Motor neuron (in vitro differentiated cells): ENCODE measurements around the gene ZBED4. TPM values are rescaled to one million over a fixed set of nuclear protein-coding genes. Genes with fewer than 3 reads are reported as not detected.

Experiments
- ATAC-seq, 8 experiments: fragments of 200-7000 bp; cut with Tn5 transposase; replicated peaks in 6 of 8; 2 replicates each; pipeline ENCODE4 v1.8.0; 2021; ENCODE audit warnings: mild to moderate bottlenecking in 8 of 8, moderate library complexity in 8 of 8
- H3K27ac ChIP-seq, 2 donors: fragments of 250-450 bp; sonication (Bioruptor Pico); 2 replicates each; pipeline ENCODE4 v1.9.0; 2021; ENCODE audit warnings: antibody characterized with exemption in 2 of 2, mild to moderate bottlenecking in 2 of 2, moderate library complexity in 1 of 2
- H3K4me1 ChIP-seq, 2 donors: fragments of 250-450 bp; sonication (Bioruptor Pico); replicated peaks in 1 of 2; 2 replicates each; pipeline ENCODE4 v1.6.1; 2021; ENCODE audit warnings: antibody characterized with exemption in 2 of 2, mild to moderate bottlenecking in 2 of 2, moderate library complexity in 1 of 2
- H3K4me3 ChIP-seq, 5 donors: fragments of 250-450 bp; sonication (Bioruptor Pico); 2 replicates each; pipeline ENCODE4 v1.9.0; 2021; ENCODE audit warnings: antibody characterized with exemption in 5 of 5, mild to moderate bottlenecking in 5 of 5, moderate library complexity in 4 of 5
- WGBS, 10 experiments: fragments of 450-650 bp; shearing (Covaris generic); methylation state at CpG; one replicate each; pipeline ENCODE4 v1.0.0; 2022; 5-methylcytosine and 5-hydroxymethylcytosine counted together
- in situ Hi-C, 9 experiments: fragments of 400-800 bp; cut with MboI; loops; one replicate each; pipeline ENCODE4 v1.15.0; 2021; ENCODE audit warnings: low sequenced_read_pairs in 9 of 9, low pct_unique_long_range_greater_than_20kb in 2 of 9; ENCODE audit not compliant: unreplicated experiment in 9 of 9
- total RNA-seq, 8 experiments: library from RNA; unstranded; fragments of 300-600 nt; gene quantifications; 2 replicates each; pipeline versions ENCODE4 v1.2.3 to v1.2.4, GENCODE V29; 2022

Gene ZBED4
- total RNA-seq, 8 experiments from 2014 or later: 5.9 to 31.4 (median 16.9) TPM

DNA sequence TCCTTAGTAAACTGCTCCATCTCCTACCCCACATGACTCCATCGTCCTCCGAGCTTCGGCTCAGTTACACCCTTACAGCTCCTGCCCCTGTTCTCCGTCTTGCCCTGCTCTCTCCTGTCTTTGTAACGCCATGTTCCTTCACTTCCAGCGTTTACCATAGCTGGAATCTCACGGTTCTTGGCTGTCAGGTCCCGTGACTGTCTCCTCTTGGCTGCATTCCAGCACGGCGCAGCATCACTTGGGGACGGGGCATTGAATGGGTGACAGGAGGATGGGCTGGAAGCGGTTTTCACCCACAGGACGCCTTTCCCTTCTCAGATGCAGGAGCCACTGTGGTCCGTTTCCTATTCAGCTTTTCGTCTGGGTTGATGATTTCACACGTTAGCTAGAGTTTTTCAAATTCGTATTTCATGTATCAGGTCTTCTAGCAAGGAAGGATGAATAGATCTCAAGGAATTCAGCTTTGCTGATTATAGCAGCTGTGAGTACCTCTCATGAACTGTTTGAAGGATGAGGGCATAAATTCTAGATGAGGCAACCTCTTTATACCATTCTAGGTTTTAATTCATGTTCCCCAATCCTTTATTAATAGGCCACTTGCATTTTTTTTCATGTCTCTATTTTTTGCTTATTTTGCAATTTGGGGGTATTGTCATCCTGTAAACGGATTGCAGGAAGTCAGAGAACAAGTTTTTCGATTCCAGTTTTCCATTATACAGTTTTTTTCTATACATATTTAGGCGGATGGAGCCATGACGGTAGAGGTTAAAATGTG lies 29.1 kb downstream of the ZBED4 start:
- H3K4me3 ChIP-seq: no peak overlapping the region
- H3K27ac ChIP-seq: no peak overlapping the region
- 77 to 92% (median 86%) methylated on average over 5 to 15 of the region's 21 CpGs for WGBS, 10 experiments
- no peak for ATAC-seq
- no peaks in the 10 kb centered on the region for H3K4me1 ChIP-seq
- in situ Hi-C loops: no loop called here

DNA sequence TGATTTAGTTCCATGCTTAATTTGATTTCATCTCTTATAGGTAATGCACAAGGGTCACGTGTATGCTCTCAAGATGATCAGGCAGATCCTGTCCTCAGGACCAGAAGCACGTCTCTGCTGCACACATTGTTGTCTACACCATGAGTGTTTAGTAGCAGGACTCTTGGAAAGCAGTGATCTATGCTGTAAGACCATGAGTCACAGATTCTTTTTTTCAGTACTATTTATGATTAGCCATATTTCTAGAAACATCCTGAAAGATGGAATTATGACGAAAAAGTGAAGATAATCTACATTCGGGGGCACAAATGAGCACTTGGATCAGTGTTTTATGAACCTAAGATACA lies 29.6 kb downstream of the ZBED4 start:
- no peak for ATAC-seq
- Histone ChIP-seq H3K4me1 (no peaks in the 10 kb centered on the region), H3K4me3 (no peak overlapping the region), H3K27ac (no peak overlapping the region)
- in situ Hi-C loops: no loop called here
- WGBS, 10 experiments: 87 to 100% (median 95%) methylated on average over 1 to 4 of the region's 4 CpGs

DNA sequence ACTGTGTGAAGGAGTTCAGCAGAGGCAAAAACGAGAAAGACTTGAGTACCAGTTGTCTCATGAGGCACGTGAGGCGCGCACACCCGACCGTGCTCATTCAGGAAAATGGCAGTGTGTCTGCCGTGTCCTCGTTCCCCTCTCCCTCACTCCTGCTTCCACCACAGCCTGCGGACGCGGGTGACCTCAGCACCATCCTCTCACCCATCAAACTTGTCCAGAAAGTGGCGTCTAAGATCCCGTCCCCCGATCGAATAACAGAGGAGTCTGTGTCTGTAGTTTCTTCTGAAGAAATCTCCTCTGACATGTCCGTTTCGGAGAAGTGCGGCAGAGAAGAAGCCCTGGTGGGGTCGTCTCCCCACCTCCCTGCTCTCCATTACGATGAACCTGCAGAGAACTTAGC lies 30.4 kb downstream of the ZBED4 start:
- in situ Hi-C loops: no loop called here
- ATAC-seq: no peak
- 67 to 100% (median 96%) methylated on average over 1 to 18 of the region's 20 CpGs; no CpG with 5 or more reads in 1 of the 10 experiments for WGBS, 10 experiments
- H3K4me1 ChIP-seq: no peaks in the 10 kb centered on the region
- no peak overlapping the region for H3K4me3 ChIP-seq
- H3K27ac ChIP-seq: no peak overlapping the region

DNA sequence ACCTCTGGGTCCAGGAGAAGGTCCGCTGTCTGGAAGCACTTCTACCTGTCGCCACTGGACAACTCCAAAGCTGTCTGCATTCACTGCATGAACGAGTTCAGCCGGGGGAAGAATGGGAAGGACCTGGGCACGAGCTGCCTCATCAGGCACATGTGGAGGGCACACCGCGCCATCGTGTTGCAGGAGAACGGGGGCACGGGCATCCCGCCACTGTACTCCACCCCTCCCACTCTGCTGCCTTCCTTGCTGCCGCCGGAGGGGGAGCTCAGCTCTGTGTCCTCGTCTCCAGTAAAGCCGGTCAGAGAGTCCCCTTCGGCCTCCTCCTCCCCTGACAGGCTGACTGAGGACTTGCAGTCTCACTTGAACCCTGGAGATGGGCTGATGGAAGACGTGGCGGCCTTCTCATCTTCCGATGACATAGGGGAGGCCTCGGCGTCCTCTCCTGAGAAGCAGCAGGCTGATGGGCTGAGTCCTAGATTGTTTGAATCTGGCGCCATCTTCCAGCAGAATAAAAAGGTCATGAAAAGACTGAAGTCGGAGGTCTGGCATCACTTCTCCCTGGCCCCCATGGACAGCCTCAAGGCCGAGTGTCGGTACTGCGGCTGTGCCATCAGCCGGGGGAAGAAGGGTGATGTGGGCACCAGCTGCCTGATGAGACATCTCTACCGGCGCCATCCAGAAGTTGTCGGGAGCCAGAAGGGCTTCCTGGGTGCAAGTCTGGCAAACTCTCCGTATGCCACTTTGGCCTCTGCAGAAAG lies 31.0 kb downstream of the ZBED4 start:
- H3K27ac ChIP-seq: no peak overlapping the region
- H3K4me3 ChIP-seq: no peak overlapping the region
- 80 to 100% (median 92%) methylated on average over 1 to 22 of the region's 31 CpGs; no CpG with 5 or more reads in 2 of the 10 experiments for WGBS, 10 experiments
- no peak for ATAC-seq
- no peaks in the 10 kb centered on the region for H3K4me1 ChIP-seq
- in situ Hi-C loops: no loop called here

DNA sequence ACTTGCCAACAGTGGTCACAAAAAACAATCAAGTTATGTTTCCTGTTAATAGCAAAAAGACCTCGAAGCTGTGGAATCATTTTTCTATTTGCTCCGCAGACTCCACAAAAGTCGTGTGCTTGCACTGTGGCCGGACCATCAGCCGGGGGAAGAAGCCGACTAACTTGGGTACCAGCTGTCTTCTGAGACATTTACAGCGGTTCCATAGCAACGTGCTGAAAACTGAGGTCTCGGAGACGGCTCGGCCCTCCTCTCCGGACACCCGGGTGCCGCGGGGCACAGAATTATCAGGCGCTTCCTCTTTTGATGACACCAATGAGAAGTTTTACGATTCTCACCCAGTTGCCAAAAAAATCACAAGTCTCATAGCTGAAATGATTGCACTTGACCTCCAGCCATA lies 31.6 kb downstream of the ZBED4 start:
- ATAC-seq: no peak

DNA sequence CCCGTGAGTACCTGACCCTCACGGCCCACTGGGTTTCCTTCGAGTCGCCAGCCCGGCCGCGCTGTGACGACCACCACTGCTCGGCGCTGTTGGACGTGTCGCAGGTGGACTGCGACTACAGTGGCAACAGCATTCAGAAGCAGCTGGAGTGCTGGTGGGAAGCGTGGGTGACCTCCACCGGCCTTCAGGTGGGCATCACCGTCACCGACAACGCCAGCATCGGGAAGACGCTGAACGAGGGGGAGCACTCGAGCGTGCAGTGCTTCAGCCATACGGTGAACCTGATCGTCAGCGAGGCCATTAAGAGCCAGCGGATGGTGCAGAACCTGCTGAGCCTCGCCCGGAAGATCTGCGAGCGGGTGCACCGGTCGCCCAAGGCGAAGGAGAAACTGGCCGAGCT lies 32.2 kb downstream of the ZBED4 start:
- WGBS, 10 experiments: 89 to 100% (median 97%) methylated on average over 1 to 9 of the region's 35 CpGs; no CpG with 5 or more reads in 6 of the 10 experiments
- in situ Hi-C loops: no loop called here
- Histone ChIP-seq H3K4me1 (no peaks in the 10 kb centered on the region), H3K4me3 (no peak overlapping the region), H3K27ac (no peak overlapping the region)
- no peak for ATAC-seq

More for the DNA sequence above, 31.6 kb downstream of the ZBED4 start:
- in situ Hi-C loops: no loop called here
- Histone ChIP-seq H3K4me3 (no peak overlapping the region), H3K27ac (no peak overlapping the region), H3K4me1 (no peaks in the 10 kb centered on the region)
- 95 to 100% (median 99%) methylated on average over 3 to 13 of the region's 17 CpGs; no CpG with 5 or more reads in 2 of the 10 experiments for WGBS, 10 experiments

DNA sequence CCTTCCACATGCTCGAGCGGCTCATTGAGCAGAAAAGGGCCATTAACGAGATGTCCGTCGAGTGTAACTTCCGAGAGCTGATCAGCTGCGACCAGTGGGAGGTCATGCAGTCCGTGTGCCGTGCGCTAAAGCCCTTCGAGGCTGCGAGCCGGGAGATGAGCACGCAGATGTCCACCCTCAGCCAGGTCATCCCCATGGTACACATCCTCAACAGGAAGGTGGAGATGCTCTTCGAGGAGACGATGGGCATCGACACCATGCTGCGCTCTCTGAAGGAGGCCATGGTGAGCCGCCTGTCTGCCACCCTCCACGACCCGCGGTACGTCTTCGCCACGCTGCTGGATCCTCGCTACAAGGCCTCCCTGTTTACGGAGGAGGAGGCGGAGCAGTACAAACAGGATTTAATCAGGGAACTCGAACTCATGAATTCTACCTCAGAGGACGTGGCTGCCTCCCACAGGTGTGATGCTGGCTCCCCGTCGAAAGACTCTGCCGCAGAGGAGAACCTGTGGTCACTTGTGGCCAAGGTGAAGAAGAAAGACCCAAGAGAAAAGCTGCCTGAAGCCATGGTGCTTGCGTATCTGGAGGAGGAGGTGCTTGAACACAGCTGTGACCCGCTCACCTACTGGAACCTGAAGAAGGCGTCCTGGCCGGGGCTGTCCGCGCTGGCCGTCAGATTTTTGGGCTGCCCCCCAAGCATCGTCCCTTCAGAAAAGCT lies 32.9 kb downstream of the ZBED4 start:
- no peak overlapping the region for H3K27ac ChIP-seq
- 94 to 100% (median 100%) methylated on average over 1 to 24 of the region's 41 CpGs for WGBS, 10 experiments
- no peak for ATAC-seq
- in situ Hi-C loops: no loop called here
- H3K4me3 ChIP-seq: no peak overlapping the region
- H3K4me1 ChIP-seq: no peaks in the 10 kb centered on the region

DNA sequence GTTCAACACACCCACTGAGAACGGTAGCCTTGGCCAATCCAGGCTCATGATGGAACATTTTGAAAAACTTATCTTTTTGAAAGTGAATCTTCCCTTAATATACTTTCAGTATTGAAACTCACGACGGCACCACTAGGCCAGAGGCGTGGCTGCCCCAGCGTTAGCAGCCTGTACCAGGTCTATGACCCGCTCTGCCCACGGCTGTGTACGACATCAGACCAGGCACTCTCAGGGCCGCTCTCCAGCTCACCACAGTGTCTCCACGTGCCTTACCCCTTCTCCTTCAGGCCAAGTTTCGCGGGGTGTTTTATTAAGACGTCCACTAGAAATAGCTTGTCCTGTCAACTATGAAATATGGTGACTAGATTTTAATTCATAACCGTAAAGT lies 33.4 kb downstream of the ZBED4 start:
- 91 to 100% (median 98%) methylated on average over 1 to 11 of the region's 14 CpGs; no CpG with 5 or more reads in 1 of the 10 experiments for WGBS, 10 experiments
- Histone ChIP-seq H3K4me1 (no peaks in the 10 kb centered on the region), H3K4me3 (no peak overlapping the region), H3K27ac (no peak overlapping the region)
- in situ Hi-C loops: no loop called here
- no peak for ATAC-seq

DNA sequence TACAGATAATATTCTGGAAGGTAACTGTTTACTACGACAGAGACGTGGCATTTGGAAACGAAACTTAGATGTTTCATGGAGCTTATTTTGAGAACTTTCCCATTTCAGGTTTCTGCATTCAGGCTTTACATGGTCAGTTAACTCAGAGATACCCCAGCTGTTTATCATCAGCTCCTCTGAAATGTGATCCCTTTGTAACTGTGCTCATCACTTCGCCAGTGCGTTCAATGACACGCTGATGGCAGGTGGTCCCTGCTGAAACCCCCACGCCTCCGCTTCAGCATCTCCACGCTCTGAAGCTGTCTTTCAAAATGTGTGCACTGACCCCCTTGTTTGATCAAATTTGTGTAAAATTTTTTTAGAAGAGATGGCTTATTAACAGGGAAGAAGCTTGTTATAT lies 34.1 kb downstream of the ZBED4 start:
- no peaks in the 10 kb centered on the region for H3K4me1 ChIP-seq
- 87 to 100% (median 100%) methylated on average over 1 to 9 of the region's 9 CpGs; no CpG with 5 or more reads in 2 of the 10 experiments for WGBS, 10 experiments
- H3K4me3 ChIP-seq: no peak overlapping the region
- in situ Hi-C loops: no loop called here
- no peak for ATAC-seq
- H3K27ac ChIP-seq: no peak overlapping the region

DNA sequence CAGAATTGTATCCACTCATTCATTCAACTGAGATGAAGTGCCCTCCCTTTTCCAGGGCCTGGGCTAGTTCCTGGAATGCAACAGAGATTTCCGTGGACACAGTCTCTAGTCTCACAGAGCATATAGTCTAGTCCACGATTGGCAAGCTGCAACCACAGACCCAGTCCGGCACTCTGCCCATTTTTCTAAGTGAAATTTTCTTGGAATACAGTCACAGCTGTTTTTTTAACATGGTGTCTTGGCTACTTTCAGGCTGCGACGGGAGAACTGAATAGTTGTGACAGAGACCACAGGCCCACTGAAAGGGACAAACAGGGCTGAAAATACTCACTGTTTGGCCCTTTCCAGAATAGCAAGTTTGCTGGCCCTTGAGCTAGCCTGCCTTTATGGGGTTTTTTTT lies 35.4 kb downstream of the ZBED4 start:
- no peak overlapping the region for H3K4me3 ChIP-seq
- no peak for ATAC-seq
- no peak overlapping the region for H3K27ac ChIP-seq
- 80 to 100% (median 94%) methylated on average over 3 to 5 of the region's 5 CpGs; no CpG with 5 or more reads in 2 of the 10 experiments for WGBS, 10 experiments
- H3K4me1 ChIP-seq: no peaks in the 10 kb centered on the region
- in situ Hi-C loops: no loop called here

DNA sequence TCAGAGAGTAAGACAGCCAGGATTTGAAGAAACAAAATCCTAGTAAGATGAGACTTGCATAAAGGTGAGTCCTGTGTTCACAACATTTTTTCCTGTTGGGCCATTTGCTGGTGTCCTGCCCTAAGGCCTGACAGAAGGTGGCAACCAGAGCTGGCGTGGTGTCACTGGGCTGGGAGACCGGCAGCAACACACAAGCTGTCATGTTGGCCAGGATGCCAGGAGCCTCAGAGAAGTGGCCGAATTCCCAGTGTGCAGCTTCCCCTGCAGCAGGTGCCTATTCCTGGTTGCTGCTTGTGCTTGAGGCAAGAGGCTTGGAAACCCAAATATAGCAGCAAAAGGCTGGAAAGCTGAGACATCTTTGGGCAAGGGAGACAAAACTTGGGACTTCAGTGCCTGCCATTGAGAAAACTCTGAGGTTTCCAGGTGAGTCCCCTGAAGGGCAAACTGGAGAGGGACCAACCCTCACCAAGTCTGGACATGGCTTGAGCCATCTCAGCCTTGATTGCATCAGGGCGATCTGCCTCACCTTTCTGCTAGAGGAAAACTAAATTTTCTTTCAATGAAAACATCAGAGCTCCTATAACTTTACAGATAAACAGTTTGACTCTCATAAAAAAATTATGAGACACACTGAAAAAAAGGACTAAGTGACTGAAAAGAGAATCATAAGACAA lies 38.7 kb downstream of the ZBED4 start:
- H3K27ac ChIP-seq: no peak overlapping the region
- in situ Hi-C loops: no loop called here
- no peak for ATAC-seq
- 82 to 100% (median 100%) methylated on average over 1 to 4 of the region's 4 CpGs; no CpG with 5 or more reads in 1 of the 10 experiments for WGBS, 10 experiments
- H3K4me1 ChIP-seq: no peaks in the 10 kb centered on the region
- H3K4me3 ChIP-seq: no peak overlapping the region

DNA sequence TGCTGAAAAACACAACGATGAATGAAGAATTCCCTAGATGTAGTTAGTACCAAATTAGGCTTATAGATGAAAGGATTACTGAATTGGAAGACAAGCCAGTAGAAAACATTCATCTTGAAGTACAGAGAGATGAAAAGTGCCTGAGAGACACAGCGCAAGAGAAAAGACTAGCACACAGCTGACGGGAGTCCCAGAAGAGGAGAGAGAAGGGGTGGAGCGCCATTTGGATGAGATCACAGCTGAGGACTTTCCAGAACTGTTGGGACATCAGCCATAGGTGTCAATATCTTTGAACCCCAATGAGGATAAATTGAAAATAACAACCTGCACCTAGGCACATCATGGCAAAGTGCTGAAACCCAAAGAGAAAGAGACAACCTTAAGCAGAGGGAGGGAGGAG lies 39.4 kb downstream of the ZBED4 start:
- no peak overlapping the region for H3K27ac ChIP-seq
- 81 to 100% (median 94%) methylated on average over 1 to 4 of the region's 4 CpGs for WGBS, 10 experiments

More for the DNA sequence above, 39.4 kb downstream of the ZBED4 start:
- Histone ChIP-seq H3K4me3 (no peak overlapping the region), H3K4me1 (no peaks in the 10 kb centered on the region)
- ATAC-seq: no peak
- in situ Hi-C loops: no loop called here
